ENCODE measurements around the gene INSYN2B.
A peak's percentile ranks its signal among the peaks of the same experiment; 100 is the strongest.

The INSYN2B gene

DNA sequence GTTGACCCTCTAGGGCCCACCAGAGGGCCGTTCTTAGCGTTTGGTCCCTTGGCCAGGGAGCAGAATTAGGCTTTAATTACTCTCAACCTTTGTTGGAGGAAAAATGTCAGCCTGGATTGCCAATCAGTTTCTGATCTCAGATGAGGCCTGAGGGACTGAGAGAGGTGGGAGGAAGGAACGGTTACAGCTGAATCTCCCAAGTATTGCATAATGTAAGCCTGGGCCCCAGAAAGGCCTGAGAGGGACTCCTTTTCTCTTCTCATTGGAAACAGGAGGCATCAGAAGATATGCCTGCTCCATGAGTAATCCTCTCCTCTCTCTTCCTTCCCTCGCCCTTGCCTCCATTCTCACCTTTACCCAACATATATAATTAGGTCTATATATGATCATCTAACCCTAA lies 105.7 kb downstream of the INSYN2B start:
- DNase-seq (ENCODE audit: low read depth in 1 of 2, low spot score in 1 of 2): peak; percentile 55 to 86
- H3K27me3 ChIP-seq (ENCODE audit: insufficient read depth, poor library complexity, severe bottlenecking): no peaks in the 10 kb centered on the region
- H3K27ac ChIP-seq (replicated peaks): peak overlapping the region; percentile 71

DNA sequence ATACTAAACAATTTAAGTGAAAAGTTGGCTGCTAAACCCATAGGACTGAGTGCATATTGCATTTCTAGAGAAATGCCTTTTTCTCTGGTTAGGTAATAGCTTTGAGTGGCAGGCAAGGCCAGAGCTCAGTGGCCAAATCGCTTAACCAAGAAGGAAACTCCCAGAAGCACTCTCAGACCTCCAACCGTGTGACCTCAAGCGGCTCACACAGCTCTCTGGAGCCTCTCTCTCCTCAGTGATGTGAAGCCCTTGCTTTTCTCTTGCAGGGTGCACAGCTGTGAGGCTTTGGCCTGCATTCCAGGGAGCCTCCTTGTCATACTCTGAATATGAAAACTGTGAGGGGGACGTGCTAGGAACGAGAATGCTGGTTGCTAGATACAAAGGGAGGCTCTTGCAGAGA lies 106.7 kb downstream of the INSYN2B start:
- TF ChIP-seq, protein P1, sequence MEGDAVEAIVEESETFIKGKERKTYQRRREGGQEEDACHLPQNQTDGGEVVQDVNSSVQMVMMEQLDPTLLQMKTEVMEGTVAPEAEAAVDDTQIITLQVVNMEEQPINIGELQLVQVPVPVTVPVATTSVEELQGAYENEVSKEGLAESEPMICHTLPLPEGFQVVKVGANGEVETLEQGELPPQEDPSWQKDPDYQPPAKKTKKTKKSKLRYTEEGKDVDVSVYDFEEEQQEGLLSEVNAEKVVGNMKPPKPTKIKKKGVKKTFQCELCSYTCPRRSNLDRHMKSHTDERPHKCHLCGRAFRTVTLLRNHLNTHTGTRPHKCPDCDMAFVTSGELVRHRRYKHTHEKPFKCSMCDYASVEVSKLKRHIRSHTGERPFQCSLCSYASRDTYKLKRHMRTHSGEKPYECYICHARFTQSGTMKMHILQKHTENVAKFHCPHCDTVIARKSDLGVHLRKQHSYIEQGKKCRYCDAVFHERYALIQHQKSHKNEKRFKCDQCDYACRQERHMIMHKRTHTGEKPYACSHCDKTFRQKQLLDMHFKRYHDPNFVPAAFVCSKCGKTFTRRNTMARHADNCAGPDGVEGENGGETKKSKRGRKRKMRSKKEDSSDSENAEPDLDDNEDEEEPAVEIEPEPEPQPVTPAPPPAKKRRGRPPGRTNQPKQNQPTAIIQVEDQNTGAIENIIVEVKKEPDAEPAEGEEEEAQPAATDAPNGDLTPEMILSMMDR (IDR thresholded peaks at IDR 0.05; ENCODE audit: insufficient read depth, low read length): no peak
- TF ChIP-seq POLR2AphosphoS5 (IDR thresholded peaks at IDR 0.05; ENCODE audit: low read depth) (no peak), REST (IDR thresholded peaks at IDR 0.05; ENCODE audit: insufficient replicate concordance, low read depth) (no peak), GABPA (IDR thresholded peaks at IDR 0.05; ENCODE audit: low read depth) (no peak), SPI1 (IDR thresholded peaks at IDR 0.05; ENCODE audit: borderline replicate concordance, low read depth) (no peak)
- no peak overlapping the region for H3K4me3 ChIP-seq (replicated peaks; ENCODE audit: insufficient read depth, low read length)
- peak; percentile 45 to 89 for DNase-seq (ENCODE audit: low read depth in 1 of 2, low spot score in 1 of 2)
- peak overlapping the region; percentile 71 for H3K27ac ChIP-seq (replicated peaks)
- H3K27me3 ChIP-seq (ENCODE audit: insufficient read depth, poor library complexity, severe bottlenecking): no peaks in the 10 kb centered on the region

More for the DNA sequence above, 105.7 kb downstream of the INSYN2B start:
- H3K4me3 ChIP-seq (replicated peaks; ENCODE audit: insufficient read depth, low read length): no peak overlapping the region
- no peak for TF ChIP-seq SPI1 (IDR thresholded peaks at IDR 0.05; ENCODE audit: borderline replicate concordance, low read depth)

GRCh38 chr5:169871826-169872490 lies 108.3 kb downstream of the INSYN2B start:
- DNase-seq (ENCODE audit: low read depth in 1 of 2, low spot score in 1 of 2): no peak
- H3K27me3 ChIP-seq (ENCODE audit: insufficient read depth, poor library complexity, severe bottlenecking): no peaks in the 10 kb centered on the region
- H3K27ac ChIP-seq (replicated peaks): no peak overlapping the region; the same call in 1 of the 2 replicates
- H3K4me3 ChIP-seq (replicated peaks; ENCODE audit: insufficient read depth, low read length): no peak overlapping the region
- TF ChIP-seq POLR2AphosphoS5 (IDR thresholded peaks at IDR 0.05; ENCODE audit: low read depth): no peak
- no peak for TF ChIP-seq SPI1 (IDR thresholded peaks at IDR 0.05; ENCODE audit: borderline replicate concordance, low read depth)
- TF ChIP-seq GABPA (IDR thresholded peaks at IDR 0.05; ENCODE audit: low read depth): no peak
- TF ChIP-seq, protein P1 (IDR thresholded peaks at IDR 0.05; ENCODE audit: insufficient read depth, low read length): no peak
- no peak for TF ChIP-seq REST (IDR thresholded peaks at IDR 0.05; ENCODE audit: insufficient replicate concordance, low read depth)

DNA sequence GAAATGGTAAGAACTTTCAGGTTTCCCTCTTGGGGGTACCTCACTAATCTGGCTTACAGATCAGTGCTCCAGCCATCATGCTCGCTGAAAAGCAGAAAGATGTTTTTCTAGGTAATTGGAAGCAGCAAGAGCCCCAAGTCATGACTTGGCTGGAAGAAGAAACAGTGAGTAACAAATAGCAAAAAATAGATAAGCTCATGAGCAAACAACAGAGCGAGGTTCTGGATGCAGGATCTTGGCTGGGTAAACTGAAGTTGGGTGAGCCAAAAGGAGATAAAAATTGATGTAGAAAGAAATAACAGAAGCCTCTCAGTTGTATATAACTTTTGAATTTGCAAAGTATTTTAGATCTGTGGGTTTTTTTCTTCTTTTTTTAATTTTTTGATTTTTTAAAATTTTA lies 110.1 kb downstream of the INSYN2B start:
- TF ChIP-seq SPI1 (IDR thresholded peaks at IDR 0.05; ENCODE audit: borderline replicate concordance, low read depth) (no peak), GABPA (IDR thresholded peaks at IDR 0.05; ENCODE audit: low read depth) (no peak), POLR2AphosphoS5 (IDR thresholded peaks at IDR 0.05; ENCODE audit: low read depth) (no peak), REST (IDR thresholded peaks at IDR 0.05; ENCODE audit: insufficient replicate concordance, low read depth) (no peak)
- TF ChIP-seq, protein P1 (IDR thresholded peaks at IDR 0.05; ENCODE audit: insufficient read depth, low read length): no peak
- Histone ChIP-seq H3K27ac (replicated peaks) (no peak overlapping the region), H3K4me3 (replicated peaks; ENCODE audit: insufficient read depth, low read length) (no peak overlapping the region), H3K27me3 (ENCODE audit: insufficient read depth, poor library complexity, severe bottlenecking) (no peaks in the 10 kb centered on the region)
- no peak for DNase-seq (ENCODE audit: low read depth in 1 of 2, low spot score in 1 of 2)

Measured in HL-60 (cell line).